ENCODE data around the gene CCR7. TPM values are rescaled to one million over a fixed set of nuclear protein-coding genes. Genes with fewer than 3 reads are reported as not detected.

Gene CCR7
- polyA plus RNA-seq, 2 of the 4 experiments (the other 2 are of a cell fraction) = 0.84 to 1.4 TPM

DNA sequence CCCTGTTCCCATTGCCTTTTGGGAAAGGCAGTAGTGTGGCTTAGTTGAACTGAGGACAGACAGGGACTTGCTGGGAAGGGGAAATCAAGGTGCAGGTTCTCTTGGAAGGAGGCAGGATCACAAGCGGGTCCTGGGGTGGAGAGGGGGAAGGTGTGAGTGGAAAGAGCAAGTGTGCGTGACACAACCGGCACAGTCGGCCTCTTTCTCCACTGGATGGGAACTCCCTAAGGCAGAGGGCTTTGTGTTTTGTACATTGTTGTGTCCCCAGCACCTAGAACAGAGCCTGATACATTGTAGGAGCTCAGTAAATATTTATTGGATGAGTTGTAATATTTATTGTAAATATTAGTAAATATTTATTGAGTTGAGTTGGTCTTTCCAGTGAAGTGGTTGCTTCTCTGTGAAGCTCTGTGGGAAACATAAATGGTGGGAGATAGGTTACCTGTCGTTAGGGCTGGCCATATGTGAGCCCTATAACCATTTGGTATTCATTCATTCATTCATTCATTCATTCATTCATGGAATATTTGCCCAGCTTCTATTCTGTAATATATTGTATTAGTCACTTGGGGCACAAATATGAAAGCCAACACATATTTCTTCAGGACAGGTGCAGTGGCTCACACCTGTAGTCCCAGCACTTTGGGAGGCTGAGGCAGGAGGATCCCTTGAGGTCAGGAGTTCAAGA is 48.3 kb upstream of the CCR7 start:
- H3K4me1 ChIP-seq = peaks cover 8% of the 10 kb centered on the region
- no peak overlapping the region for H3K4me3 ChIP-seq
- CTCF ChIA-PET = interaction anchor here (0.6 to 20.0 kb wide), 11 partner anchors 9 to 1117 kb away, joined by 3 to 304 read pairs (median 20); no protein-coding TSS in a partner anchor
- TF ChIP-seq CHD4 (IDR thresholded peaks at IDR 0.05; ENCODE audit: borderline replicate concordance) (no peak), CHD2 (IDR thresholded peaks at IDR 0.05; ENCODE audit: low read length, partially characterized antibody) (no peak), REST (IDR thresholded peaks at IDR 0.05) (no peak), SMC3 (IDR thresholded peaks at IDR 0.05) (no peak), ZNF302 (CRISPR knock-in tag; IDR thresholded peaks at IDR 0.05) (no peak), RFX5 (IDR thresholded peaks at IDR 0.05) (no peak), JUN (IDR thresholded peaks at IDR 0.05) (no peak), EHF (CRISPR knock-in tag; IDR thresholded peaks at IDR 0.05) (no peak), HES2 (IDR thresholded peaks at IDR 0.05) (no peak), MAZ (IDR thresholded peaks at IDR 0.05; ENCODE audit: borderline replicate concordance, low read depth, low read length) (no peak)
- peak overlapping the region in 1 of 2 experiments; percentile 25; a peak in 1 of 6 replicates for H3K27ac ChIP-seq
- no peaks in the 10 kb centered on the region for H3K9me3 ChIP-seq
- FAIRE-seq (no peak), ATAC-seq (no peak), DNase-seq (ENCODE audit: low read depth in 1 of 2, low spot score in 1 of 2) (no peak)
- POLR2A ChIA-PET = no interaction called here
- H3K4me2 ChIP-seq = no peak overlapping the region
- WGBS (ENCODE audit: missing lambda C conversion rate) = 74% methylated on average over 5 of the region's 5 CpGs

- H3K4me1 ChIP-seq = peaks cover 8% of the 10 kb centered on the region
- ChIA-PET POLR2A (no interaction called here), CTCF (interaction anchor here (0.5 to 20.0 kb wide), 9 partner anchors 9 to 1118 kb away, joined by 3 to 304 read pairs (median 20); no protein-coding TSS in a partner anchor)
- H3K4me2 ChIP-seq = no peak overlapping the region
- no peak for TF ChIP-seq MAZ (IDR thresholded peaks at IDR 0.05; ENCODE audit: borderline replicate concordance, low read depth, low read length)
- TF ChIP-seq, protein P1, sequence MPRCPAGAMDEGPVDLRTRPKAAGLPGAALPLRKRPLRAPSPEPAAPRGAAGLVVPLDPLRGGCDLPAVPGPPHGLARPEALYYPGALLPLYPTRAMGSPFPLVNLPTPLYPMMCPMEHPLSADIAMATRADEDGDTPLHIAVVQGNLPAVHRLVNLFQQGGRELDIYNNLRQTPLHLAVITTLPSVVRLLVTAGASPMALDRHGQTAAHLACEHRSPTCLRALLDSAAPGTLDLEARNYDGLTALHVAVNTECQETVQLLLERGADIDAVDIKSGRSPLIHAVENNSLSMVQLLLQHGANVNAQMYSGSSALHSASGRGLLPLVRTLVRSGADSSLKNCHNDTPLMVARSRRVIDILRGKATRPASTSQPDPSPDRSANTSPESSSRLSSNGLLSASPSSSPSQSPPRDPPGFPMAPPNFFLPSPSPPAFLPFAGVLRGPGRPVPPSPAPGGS (IDR thresholded peaks at IDR 0.05) = no peak
- TF ChIP-seq BHLHE40 (IDR thresholded peaks at IDR 0.05; ENCODE audit: low read depth, low read length) = no peak
- no peak for TF ChIP-seq HMGXB4 (CRISPR knock-in tag; IDR thresholded peaks at IDR 0.05; ENCODE audit: borderline replicate concordance)
- TF ChIP-seq HDAC2 (IDR thresholded peaks at IDR 0.05) = no peak
- TF ChIP-seq POLR2A (IDR thresholded peaks at IDR 0.05; ENCODE audit: low read length) = peak; percentile 2; the same call in 1 of the 2 replicates
- TF ChIP-seq SMC3 (IDR thresholded peaks at IDR 0.05) = no peak
- no peak for TF ChIP-seq HOXB5 (CRISPR knock-in tag; IDR thresholded peaks at IDR 0.05)
- no peak for TF ChIP-seq HOXB13 (CRISPR knock-in tag; IDR thresholded peaks at IDR 0.05; ENCODE audit: low read depth)
- H3K9me3 ChIP-seq = no peaks in the 10 kb centered on the region
- no peak for DNase-seq (ENCODE audit: low read depth in 1 of 2, low spot score in 1 of 2)
- 70% methylated on average over 11 of the region's 11 CpGs for WGBS (ENCODE audit: missing lambda C conversion rate)
- no peak overlapping the region for H3K27ac ChIP-seq
- no peak for ATAC-seq
- no peak overlapping the region for H3K4me3 ChIP-seq
- FAIRE-seq = no peak
Observed at GRCh38 chr17:40612599-40613244, 47.5 kb upstream of the CCR7 start.
